HG03139 (cell line): ENCODE results near the gene SORCS3.

Experiments
- ATAC-seq: cut with Tn5 transposase; IDR thresholded peaks from one replicate; pipeline ENCODE4 v1.9.1; 2021; ENCODE audit not compliant: unreplicated experiment

SORCS3 gene

DNA sequence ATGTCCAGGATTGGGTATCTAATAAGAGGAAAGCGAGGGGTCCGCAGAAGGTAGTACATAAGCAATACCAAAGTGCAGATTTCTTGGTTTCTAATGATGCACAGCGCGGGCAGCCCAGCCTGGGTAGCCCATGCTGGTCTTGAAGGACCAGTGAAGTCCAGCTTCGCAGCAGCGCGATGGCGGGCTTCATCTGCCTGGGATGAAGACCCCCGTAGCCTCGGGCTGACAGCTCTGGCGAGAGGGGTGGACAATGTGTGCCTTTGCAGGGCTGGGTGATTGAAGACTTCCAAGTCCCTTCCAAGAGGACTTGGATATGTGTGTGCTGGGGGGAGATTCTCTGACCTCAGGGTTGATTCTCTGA lies 2.2 kb downstream of the SORCS3 start:
- no peak for ATAC-seq

DNA sequence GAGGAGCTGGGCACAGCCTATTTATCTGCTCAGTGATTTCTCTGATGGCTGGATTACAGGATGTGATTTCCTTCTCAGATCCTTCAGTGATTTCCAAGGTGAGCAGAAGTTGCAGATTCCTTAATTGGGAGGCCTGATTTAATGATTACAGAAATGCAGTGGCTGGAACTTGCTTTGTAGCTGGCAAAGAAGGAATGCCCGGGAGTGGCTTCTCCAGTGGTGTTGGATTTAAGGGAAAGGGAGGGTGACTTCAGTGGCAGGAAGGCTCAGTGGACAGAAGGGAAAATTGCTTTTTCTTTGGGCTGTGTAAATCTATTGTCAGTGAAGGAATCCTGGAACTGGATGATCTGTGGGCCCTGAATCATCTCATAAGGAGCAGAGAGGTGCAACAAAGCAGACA lies 5.1 kb downstream of the SORCS3 start:
- ATAC-seq, result no peak

DNA sequence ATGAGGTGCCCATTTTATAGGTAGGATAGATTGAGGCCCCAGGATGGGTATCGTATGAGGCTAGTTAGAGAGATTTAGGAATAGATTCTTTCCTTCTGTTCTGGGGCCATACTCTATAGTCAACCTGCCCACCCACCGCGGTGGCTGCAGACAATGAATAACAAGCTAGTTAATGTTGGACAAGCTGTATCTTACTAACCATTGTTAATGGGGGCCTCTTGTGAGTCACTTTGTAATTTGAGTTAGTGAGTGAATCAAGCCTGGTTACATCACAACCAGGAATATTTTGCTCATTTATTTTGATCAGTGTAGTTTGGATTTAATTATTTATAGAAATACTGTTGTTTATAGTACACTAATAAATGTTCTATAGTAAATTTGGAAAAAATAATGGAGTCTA lies 7.3 kb downstream of the SORCS3 start:
- ATAC-seq, result no peak

DNA sequence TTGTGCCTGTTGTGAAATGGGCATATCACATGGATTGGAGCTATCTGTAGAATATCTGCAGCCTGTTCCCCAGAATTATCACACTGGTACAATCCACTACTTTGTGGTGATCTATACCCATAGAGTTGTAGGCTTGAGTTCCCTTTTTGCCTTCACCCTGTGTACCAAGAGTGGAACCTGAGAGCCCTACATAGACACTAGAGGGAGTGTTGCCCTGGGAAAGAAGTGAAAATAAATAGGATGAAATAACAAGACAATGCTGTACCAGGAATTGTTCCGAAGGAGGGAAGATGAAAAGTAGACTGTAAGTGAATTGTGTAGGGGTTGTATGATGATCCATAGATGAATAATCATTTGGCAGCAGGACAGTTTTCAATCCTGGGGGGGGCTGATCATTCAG lies 9.0 kb downstream of the SORCS3 start:
- no peak for ATAC-seq

DNA sequence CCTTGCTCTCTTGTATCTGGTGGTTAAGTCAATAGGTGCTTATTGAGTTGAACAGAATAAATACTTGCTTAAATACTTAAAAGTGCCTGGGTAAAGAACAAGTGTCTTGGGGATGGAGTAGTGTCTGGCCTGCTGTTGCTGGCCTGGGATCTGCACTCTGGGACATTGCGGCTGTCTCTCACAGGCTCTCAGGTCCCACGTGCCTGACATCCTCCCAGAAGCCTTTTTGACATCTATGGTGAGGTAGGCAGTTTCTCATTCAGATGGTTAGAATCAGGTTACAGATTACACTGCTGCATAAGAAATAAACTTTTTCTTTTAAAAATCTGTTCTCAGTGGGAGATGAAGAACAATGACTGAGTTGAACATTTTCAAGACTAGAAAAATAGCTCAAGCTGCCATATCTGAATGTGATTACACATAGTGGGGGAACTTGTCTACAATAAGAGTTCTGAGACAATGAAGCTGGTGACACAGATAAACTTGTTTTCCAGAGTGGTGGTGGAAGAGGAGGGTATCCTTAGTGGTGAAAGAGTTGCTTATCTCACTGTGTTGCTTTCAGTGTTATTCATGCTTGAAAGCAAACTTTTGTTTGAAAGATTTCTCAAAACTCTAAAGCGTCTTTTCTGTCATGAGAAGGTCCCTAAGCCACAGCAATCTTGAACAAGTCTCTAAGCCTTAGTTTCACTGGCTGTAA lies 9.7 kb downstream of the SORCS3 start:
- no peak for ATAC-seq

DNA sequence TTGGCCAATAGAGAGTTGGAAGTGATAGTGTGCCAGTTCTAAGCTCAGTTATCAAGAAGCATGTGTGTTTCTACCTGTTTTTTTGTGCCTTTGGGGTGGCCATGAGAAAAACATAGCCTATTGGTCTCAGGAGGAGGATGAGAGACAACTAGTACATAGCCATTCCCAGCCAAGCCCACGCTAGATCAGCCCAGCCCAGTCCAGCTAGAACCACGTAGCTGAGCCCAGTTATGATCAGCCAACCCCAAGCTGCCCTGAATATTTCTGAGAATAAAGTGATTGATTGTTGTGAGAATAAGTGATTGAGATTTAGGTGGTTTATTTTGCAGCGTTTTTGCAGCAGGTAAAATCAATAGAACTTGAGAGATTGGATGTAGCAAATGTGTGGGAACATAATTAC lies 15.9 kb downstream of the SORCS3 start:
- ATAC-seq, result no peak

DNA sequence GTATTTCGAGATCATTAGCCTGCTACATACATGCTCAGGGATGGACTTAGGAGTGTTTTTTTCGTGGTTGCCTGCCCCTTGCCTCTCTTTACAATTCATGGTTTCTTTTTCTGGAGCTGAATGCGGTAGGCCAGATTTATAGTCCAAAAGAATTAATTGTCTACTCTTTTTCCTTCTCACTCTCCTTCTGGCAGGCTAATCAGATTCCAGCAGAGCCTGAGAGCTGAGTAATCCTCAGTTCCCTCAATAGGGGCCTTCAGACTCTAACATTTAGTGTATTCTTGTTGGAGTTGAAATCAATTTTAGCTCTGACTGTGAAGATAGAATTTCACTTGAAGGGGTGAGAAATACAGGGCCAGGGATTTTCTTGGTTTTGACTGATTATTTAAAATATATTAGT lies 16.4 kb downstream of the SORCS3 start:
- ATAC-seq, result no peak

DNA sequence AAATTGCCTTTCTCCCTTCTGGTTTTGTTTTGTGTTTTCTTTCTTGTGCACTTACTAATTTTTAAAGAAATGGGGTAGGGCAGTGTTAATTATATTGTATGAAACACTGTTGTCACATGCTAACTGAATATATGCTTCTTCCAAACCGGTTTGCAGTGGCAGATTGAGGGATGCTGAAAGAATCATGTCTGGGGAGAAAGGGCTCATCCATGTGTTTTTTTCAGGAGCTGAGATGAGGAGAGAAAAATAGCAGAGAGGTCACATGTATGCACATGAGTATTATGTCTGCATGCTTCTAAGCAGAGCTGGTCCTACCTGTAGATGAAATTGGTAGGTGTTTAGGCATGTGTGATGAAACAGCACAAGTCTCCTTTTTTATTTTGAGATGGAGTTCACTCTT lies 17.0 kb downstream of the SORCS3 start:
- ATAC-seq, result no peak

DNA sequence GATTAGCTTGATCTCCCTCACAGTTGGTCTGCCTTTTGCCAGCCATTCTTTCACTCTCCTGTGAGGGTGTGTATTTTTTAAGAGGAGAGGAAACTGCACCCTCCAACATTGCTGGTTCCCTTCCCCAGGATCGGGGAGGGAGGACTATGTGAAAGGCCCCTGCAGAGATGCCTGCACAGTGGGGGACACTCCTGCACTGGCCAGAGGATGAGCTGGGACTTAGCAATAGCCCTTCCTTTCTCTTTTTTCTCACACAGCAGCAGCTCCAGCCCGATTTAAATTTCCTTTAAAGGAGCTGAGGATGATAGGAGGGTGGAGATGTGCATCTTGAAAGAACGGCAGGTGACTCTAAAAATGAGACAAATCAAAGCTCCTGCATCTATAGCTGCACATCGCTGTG lies 18.7 kb downstream of the SORCS3 start:
- ATAC-seq, result no peak

DNA sequence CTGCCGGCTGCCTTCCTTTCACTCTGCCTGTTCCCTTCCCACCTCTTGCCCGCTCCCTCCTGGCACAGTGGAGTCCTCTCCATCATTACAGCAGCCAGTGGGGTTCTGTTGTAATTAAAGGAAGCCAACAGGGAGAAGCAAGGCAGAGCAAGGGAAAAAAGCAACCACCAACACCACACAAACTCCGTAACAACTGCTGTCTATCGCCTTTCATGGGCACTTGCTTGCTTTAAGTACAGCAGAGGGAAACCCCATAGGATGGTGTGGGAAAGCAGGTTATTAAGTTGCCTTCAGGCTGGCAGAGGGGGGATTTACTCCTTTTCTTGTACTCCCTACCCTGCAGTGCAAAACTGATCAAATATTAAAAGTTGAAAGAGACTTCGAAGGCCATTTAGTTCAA lies 22.0 kb downstream of the SORCS3 start:
- ATAC-seq, result no peak

DNA sequence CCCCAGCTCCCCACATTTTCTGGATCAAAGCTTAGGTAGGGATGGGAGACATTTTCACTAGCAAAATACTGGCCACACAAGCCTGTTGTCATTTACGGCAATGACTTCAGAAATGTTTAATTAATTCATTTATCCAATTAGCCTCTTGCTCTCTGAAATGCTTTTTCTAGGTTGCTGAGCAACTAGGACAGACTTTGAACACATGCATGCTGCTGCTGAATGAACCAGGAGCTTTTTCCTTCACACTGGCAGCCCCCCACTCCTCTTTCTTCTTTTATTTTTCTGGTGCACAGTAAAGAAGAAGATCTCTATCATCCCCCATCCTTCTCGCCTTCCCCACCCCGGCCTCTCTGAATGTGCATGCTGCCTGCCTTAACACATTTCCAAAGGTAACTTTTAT lies 22.5 kb downstream of the SORCS3 start:
- ATAC-seq, result no peak

DNA sequence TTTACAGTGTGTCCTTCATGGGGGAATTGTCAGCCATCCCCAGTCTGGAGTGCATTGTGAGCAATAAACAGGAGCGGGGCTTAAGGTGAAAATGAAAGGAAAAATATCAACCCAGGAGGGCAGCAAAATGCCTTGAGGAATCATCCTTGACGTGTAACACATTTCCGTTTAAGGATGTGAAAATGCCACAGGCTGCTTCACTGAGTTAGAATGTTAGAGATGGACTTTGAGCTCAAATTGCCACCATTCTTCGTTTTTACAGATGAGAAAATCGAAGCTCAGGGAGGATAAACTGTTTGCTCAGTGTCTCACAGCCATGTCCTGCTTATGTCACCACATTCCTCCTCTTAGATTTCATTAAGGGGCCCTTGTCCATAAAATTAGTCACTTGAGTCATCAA lies 23.1 kb downstream of the SORCS3 start:
- ATAC-seq, result no peak

DNA sequence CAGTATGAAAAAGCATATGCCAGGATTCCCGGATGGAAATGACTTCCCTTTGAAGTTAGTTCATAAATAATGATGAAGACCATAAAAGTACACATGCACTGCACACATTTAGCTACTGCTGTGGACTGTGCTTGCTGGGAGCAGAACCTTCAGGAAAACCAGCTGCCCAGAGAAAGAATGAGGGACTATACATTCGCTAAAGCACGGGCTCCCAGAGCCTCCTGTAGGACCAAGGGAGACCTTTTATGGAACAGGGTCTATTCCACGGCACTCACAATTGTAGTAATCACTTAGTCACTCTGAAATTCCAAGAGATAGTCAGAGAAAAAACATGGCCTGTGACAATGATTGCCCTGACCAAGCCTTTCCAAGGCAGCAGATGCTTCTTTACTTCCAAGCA lies 24.1 kb downstream of the SORCS3 start:
- ATAC-seq, result no peak

DNA sequence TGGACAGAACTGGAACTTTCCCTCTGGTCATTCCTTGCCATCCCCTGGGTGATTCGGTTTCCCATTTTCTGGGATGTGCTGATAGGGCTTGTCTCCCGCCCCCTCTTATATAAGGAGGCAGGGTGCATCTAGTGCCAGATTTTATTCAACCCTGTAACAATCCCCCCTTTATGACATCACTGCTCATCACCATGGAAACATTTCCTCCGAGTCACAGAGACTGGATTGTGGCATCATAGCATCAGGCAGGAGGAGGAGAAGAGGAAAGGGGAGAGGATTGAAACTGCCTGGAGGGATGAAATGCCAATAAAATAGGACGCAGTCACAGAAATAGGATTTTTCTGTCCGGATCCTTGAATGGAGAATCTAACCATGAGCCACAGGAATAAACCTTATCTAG lies 25.0 kb downstream of the SORCS3 start:
- ATAC-seq, result no peak

DNA sequence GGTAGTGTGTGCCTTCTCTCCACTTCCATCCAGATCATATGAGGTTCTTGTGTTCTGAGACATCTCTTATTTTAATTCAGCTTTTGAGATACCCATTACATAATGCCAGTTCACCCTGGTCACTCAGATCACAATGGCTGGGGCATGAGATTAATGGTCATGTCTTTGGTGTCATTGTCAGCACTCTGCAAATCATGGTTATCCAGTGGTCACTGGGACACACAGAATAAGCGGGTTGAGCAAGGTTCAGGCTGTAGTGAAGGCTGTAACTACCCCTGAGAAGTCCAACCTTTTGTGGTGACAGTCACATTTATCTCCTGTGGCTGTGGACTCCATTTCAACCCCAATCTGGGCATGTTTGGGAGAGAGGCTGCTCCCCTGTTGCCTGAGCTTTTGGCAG lies 35.8 kb downstream of the SORCS3 start:
- no peak for ATAC-seq

DNA sequence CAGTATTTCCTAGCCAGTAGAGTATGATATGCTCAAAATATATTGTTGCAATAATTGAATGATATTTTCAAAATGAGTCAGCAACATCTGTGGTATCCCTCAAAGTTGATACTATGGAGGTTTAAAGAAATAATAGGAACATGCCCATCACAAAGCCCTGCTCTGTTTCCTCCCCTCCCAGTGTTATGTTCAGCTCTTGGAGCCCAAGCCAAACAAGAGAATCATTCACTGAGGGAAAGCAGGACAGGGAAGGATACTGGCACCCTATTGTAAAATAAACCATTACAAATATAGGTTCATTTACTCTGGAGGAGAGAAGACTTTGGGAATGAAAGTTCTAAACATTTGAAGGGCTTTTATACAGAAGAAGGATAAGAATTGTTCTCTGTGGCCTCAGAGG lies 37.6 kb downstream of the SORCS3 start:
- ATAC-seq, result no peak

DNA sequence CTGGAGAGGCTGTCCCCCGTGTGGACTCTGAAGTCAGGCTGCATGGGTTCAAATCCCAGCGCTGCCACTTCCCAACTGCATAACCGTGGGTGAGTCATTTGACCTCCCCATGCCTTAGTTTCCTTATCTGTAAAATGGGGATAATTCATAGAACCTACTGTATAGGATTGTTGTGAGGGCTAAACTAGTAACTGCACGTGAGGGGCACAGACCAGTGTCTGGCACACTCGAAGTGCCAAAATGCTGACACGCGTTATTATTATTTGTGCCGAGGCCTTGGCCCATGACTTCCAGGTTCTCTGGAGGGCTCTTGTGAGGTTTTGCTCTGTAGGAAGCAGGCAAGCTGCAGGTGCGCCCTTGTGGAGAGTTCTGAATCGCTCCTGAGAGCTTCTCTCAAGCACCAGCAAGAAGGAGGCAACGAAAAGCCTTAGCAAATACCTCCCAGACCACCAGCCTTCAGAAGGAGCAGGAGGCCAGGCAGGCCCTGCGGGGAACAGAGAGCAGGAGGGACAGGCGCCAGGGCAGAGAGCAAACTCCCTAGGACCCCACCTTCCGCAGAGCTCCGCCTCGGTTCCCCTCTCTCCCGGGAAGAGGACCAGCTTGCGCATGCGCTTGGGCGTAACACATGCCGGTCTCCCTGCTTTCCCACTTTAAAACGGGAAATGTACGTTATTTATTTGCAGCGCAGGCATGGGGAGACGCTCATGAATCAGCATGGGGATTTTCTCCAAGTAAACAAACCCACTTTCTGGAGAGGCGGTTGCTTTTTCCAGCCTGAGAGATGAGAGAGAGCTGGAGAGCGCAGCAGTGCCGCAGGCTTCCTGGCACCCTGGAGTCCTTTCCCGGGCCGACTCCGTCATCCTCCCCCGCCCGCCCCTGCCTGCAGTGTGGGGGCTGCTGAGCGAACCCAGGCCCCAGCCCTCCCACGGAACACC lies 39.6 kb downstream of the SORCS3 start:
- no peak for ATAC-seq

DNA sequence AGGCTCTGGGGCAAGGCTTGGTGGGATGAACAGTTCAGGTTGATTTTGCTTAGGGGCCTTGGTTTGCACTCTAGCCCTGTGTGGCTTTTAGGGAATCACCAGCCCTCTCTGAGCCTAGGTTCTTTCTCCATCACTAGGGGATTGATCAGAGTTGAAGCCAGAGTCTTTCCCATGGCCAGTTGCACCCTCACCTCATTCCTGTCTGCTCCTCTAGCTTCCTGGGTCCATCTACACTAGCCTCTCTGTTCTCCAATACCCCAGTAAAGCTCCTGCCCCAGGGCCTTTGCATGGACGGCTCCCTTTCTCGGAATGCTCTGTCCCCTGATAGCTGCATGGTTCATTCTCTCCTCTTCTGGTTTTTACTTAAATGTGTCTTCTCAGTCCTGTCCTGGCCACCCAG lies 40.4 kb downstream of the SORCS3 start:
- no peak for ATAC-seq

DNA sequence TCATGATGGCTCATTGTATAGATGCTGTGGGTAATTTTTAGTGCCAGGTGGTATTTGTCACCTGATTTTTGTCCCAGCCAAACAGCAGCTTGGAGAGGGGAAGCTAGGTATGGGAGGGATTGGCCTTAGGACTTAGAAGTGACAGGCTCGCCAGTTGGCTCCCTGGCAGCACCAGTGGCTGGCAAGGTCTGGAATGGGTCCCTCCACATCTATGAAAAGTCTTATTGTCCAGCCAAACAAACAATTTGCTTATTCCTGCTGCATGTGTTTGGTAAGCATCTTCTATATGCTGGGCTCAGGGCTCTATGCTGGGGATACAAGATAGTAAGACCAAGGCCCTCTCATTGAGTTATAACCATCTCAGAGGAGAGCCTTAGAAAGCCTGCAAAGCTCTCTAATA lies 42.5 kb downstream of the SORCS3 start:
- ATAC-seq, result no peak

DNA sequence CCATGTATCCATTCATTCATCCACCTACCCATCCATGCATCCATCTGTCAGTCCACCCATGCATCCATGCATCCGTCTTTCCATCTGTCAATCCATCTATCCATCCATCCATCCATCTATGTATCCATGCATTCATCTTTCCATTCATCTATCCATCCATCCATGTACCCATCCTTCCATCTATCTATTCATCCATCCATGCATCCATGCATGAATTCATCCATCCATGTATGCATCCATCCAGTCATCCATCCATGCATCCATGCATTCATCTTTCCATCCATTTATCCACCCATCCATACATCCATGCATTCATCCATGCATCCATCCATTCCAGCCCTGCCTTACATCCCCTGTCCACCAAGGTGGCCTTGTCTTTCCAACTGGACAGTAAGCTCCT lies 45.7 kb downstream of the SORCS3 start:
- ATAC-seq, result no peak

DNA sequence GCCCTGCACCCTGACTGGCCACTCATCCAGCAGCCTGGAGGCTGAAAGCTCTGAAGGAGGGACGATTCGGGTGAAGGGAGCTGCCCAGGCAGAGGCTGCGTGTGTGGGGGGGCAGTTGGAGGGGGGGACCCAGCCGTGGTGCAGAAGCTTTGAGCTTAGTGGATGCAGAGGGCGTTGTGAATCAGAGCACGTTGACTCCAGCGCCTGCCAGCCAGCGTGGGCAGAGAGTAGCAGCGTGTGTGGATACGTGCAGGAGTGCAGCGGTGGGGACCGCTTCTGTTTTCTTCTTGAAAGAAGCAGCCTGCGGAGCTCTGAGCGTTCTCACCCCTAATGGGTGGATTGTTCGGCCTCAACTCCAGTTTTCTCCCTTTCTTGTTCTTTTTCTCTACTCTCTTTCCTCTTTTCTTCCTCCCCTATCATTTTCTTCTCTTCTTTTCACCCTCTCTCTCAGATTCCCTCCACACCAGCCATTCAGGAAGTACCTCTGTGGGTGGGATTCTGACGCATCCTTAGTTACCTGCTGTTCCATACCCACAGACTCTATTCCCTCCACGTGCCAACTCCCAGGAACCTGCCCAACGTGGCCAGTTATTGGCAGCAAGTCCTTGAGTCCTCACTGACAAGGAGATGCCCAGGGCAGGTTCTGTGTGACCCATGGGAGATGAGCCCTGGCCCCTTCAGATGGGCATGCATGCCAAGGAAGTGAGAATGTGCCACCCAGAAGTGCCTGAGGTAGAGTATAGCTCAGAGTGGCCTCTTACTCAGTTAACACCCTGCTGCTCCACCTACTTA lies 47.4 kb downstream of the SORCS3 start:
- no peak for ATAC-seq

DNA sequence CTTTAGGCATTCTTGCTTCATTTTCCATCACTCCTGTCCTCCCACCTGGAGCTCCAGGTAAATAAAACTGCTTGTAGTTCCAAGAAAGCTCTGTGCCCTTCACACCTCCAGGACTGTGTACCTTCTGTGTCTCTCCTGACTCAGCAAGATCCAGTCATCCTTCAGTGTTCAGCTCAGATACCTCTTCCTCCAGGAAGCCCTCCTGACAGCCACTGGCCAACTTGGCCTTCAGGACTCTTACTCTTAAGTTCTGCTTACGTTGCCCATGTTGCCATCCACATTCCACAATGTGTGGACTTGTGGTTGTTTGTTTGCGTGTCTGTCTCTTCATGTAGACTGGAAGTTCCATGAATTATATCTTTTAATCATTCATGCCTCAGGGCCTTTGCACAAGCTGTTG lies 48.0 kb downstream of the SORCS3 start:
- no peak for ATAC-seq
